Measurements from ENCODE around the gene SLC35B1.

Gene SLC35B1

DNA sequence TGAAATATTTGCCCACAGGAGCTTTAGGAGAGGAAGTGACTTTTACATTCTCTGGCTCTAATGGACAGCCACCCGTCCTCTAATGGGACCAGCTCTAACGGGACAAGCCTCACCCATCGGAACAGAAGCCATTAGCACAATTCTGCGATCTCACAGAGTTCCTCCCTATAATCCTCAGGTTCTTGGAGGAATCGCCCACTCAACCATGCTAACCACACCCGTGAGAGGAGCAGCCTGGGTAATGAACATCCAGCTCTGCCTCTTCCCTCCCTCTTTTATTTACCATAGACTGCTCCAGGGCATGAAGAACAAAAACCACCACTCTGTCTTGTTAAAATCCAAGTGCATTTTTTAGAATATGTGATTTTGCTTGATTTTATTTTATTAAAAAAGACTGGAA lies 6.8 kb downstream of the SLC35B1 start:
- in situ Hi-C loops (cut with HindIII; ENCODE audit: low sequenced_read_pairs) = no loop called here

DNA sequence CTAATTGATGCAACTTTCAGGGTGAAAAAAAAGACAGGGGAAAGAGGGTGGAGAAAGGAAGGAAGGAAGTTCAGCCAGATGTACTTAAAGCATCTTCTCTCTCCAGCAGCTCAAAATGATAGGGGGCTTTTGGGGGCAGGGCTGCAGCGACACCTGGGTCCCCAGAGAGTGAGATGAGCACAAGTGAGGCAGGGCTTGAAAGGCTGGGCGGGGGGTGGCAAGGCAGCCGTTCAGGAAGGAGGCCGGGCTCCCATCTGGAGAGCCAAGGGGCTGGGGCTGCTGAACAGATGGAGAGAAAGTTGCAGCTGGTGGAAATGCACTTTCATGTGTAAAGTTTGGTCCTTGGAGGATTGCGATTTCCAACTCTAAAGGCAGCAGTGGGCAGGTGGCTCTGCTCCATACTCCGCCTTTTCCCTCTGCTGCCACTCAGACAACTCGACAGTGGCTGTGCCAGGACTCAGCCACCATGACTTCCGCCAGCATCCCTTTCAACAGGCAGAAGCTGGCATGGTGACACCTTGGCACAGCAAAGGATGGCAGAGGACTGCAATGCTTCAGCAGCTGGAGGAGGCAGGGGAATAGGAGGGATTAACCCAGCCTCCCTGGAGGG lies 7.7 kb downstream of the SLC35B1 start:
- in situ Hi-C loops (cut with HindIII; ENCODE audit: low sequenced_read_pairs) = no loop called here

DNA sequence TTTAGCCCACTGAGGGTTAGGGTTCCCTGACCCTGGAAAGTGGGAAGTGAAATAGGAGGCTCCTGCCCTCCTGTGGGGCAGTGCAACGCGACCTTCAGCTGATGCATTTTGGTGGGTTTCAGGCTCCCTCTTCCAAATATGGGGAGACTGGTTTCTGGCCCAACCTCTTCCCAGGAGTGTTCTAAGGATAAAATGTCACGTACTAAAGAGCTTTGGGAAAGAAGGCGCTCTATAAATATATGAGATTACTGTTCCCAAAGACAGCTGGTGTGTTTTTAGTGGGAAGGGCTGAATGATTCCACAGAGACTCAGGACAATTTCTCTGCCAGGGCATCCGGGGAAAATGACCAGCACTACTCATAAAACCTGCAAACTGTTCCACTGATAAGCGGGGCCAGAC lies 9.8 kb downstream of the SLC35B1 start:
- in situ Hi-C loops (cut with HindIII; ENCODE audit: low sequenced_read_pairs) = no loop called here

DNA sequence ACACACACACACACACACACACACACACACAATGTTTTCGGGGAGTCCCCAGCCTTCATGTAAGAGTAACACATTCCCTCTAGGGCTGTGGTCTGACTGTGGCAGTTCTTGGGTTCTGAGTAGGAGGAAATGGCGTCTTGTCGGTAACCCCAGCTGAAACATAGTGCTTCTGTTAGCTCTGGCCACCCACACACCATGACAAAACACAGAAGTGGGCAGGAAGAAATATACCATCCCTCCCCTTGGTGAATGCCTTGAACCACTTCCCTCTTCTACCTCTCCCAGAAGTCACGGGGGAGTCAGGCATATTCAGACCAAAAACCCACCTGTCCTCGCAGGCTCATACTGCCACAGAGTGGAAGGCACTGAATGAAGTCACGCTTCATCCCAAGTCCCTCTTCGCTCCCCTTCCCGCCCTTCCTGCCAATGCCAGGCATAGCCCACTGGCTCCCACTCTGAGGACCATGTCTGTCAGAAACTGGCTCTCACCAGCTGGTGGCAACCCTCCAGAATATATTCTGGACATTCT lies 11.5 kb downstream of the SLC35B1 start:
- in situ Hi-C loops (cut with HindIII; ENCODE audit: low sequenced_read_pairs) = no loop called here

DNA sequence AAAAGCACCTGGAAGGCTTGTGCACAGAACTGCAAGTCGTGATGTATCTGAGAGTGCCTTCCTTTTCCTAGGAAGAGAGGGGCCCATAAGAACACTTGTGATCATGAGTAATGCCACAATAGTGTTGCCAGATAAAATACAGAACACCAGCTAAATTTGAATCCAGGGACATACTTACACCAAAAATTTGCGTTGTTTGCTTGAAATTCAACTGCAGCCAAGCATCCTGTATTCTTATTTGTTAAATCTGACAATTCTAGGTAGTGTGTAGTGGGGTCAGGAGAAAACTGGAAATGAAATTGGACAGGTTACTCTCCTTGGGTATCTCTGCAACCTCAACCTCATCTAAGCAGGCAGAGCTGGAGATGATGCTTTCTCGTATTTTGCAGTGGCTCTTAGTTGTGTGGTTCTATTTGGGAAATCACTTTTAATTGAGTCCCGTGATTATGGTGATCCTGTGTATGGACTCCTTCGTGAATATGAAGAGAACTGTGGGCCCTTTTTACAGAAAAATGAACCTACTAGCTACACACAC lies 12.0 kb downstream of the SLC35B1 start:
- in situ Hi-C loops (cut with HindIII; ENCODE audit: low sequenced_read_pairs) = no loop called here

DNA sequence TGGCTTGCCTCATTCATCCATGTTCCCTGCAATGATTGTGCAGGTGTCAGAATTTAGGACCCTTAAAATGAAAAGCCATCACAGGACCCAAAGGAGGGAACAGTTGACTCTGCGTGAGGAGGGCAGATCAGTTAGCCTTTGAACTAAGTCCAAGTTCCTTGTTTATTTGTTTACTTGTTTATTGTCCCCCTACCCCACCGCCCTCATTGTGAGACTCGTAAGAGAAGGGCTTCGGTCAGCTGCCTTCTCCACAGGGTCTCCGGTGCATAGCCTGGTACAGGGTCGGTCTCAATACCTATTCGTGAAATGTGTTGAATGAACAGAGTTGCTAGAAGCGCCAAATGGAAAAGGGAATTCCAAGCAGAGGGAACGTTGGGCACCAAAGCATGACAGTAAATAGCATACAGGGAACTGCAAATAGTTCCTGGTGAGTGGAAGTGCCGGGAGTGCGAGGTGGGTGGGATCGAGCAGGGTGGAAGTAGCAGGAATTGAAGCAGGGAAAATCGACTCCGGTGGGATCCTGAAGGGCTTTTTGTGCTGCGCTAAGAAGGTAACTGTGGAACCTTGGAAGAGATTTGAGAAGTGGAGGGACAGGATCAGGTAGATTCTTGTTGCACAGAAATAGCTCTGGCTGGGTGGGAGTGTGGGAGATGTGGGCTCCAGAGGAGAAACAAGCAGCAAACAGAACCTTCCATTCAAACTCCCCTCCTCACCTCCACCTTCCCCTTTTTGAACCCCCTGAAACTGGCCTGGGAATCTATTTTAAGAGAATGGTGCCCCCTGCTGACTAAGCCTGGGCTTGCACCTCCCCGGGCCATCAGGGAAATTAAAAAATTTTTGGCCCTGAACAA lies 12.7 kb downstream of the SLC35B1 start:
- in situ Hi-C loops (cut with HindIII; ENCODE audit: low sequenced_read_pairs) = no loop called here

DNA sequence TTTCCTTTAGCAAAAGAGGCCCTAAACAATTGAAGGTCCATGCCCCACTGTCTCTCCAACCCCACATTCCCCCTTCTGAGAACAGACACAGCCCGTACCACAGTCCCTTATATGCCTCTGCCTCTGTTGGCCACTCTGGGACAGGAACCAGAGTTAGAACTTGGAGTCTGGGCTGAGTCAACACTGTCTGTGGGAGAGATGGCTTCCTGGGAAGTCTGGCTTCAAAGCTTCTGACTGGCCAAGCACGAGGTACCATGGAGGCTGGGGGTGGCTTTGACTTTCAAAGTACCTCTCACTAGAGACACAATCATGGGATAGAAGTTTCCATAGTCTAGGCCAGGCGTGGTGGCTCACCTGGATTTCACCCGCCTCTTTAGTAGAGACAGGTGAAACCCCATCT lies 15.0 kb downstream of the SLC35B1 start:
- in situ Hi-C loops (cut with HindIII; ENCODE audit: low sequenced_read_pairs) = no loop called here

DNA sequence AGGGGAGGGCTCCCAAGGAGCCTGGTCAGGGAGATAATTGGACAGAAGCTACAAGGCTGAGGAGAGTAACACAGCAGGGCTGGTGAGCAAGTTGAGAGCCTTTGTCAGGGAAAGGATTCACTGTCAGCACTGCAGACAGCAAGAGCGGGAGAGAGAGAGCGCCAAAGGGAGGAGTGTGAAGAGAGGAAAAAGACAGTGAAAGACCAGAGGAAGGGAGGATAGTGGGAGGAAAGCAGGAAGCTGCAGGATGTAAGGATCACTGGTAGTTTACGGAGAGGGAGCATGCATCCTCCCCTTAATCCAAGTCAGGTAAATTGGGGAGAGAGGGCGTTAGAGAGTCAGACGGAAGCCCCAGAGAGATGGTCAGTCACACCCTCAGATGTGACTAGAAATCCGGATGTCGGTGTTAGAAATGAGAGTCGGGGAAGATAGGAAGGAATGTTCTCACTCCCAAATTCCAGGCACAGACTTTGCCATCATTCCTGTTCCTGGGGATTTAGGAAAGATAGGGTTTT lies 16.0 kb downstream of the SLC35B1 start:
- in situ Hi-C loops (cut with HindIII; ENCODE audit: low sequenced_read_pairs) = no loop called here

DNA sequence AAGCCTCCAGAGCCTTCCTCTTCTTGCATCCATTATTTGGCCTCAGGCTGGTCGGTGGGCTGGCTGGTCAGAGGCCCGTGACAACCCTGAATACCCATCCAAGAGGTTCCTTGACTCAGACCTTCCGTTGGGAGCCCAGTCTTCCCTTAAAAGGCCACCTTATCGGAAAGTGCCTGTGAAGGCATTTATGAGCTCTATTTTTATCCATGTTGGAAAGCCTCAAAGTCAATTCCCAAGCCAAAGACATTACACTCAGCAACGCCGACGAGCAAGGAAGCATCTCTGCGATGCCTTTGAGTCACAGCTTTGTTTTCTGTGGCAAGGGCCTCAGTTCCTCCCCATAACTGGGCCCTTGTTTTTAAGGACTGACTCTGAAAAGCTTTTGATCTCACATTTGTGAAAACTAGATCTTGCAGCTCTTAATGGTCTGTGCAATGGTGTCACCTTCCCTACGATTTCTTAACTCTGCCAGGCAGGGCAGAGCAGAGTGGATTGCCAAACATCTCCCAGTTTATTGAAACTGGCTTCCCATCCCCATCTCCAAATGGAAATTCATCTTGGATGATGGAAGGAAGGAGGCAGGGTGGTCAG lies 16.6 kb downstream of the SLC35B1 start:
- in situ Hi-C loops (cut with HindIII; ENCODE audit: low sequenced_read_pairs) = no loop called here

DNA sequence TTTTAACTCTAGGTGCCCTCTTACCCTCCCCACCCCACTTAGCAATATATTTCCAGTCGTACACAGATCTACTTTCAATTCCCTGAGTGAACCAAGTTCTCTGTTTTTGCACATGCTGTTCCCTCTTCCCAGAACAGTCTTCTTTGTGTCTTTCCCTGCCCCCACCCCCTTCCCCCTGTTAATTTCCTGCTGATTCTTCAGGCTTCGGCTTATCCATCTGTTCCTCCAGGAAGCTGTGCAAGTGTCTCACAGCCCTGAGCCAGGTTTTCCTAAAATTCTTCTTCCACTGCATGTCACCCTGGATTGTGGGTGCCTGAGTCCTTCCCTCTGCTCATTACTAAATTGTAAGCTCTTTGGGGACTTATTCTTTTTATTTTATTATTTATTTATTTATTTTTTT lies 17.5 kb downstream of the SLC35B1 start:
- in situ Hi-C loops (cut with HindIII; ENCODE audit: low sequenced_read_pairs) = no loop called here

DNA sequence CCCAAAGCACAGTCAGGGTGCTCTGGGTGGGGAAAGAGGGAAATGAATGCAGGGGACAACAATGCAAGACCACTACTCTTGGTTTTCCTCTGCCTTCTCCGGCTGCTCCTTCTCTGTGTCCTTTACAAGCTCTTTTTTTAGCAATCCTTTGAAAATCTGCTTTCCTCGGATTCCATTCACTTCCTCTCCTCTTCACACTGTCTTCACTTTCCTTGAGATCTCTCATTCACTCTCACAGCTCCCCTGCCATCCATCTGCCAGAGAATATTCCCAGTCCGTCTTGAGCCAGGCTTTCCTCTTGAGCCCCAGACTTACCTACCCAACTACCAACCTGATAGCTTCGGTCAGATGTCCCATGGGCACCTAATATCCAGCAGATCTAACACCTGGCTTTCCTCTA lies 18.9 kb downstream of the SLC35B1 start:
- in situ Hi-C loops (cut with HindIII; ENCODE audit: low sequenced_read_pairs) = no loop called here

DNA sequence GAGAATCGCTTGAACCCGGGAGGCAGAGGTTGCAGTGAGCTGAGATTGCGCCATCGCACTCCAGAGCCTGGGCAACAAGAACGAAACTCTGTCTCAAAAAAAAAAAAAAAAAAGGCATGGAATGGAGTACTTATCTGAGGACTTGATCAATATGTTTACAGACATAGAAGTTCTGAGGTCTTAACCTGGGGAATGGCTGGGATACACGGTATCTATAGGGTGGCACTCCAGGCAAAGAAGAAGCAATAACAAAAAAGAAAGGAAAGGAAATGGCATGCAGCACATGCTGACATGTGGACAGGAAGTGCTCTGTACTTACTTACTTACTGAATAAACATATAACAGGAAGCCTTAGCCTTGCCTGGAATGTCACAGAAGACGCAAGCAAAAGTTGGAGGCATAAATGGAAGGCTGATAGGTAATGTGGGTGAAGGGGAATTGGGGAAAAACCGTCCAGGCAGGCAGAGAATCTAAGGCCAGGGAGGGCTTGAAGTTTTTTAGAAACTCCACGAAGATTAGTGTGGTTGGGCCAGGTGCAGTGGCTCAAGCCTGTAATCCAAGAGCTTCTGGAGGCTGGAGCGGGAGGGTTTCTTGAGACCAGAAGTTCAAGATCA lies 19.8 kb downstream of the SLC35B1 start:
- in situ Hi-C loops (cut with HindIII; ENCODE audit: low sequenced_read_pairs) = no loop called here

DNA sequence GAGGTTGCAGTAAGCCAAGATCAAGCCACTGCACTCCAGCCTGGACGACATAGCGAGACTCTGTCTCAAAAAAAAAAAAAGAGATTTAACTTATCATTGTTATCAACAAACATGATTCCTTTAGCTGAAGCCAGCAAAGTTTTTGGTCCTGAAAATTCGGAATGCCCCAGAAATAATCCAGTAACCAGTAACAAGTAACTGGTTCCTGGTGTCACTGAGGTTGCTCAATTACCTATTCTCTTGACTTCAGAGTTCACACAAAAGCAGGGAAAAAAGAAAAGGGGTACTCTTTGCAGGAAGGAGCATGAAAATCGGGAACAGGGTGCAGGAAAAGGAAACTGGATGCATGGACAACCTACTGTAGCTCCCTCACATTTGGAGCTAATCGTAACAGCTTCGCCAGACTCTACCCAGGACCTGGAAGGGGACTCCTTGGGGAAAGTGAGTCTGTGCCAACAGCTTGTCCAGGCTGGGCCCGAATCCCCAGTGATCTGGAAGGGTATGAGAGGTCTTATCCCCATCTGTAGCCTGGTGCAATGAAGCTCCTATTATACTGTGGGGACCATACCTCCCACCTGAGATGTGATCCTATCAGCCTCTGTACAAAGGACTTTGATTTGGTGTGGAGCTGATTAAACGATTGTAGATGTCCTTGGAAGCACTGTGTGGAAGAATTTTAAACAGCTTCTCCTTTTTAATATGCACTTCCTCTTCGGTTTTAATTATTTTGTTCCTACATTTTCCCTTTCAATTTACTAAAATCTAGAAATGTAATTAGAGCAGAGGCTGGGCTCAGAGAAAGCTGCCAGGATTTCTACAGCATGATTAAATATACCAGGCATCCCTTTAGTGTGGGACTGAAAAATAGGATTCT lies 26.4 kb downstream of the SLC35B1 start:
- in situ Hi-C loops (cut with HindIII; ENCODE audit: low sequenced_read_pairs) = no loop called here

DNA sequence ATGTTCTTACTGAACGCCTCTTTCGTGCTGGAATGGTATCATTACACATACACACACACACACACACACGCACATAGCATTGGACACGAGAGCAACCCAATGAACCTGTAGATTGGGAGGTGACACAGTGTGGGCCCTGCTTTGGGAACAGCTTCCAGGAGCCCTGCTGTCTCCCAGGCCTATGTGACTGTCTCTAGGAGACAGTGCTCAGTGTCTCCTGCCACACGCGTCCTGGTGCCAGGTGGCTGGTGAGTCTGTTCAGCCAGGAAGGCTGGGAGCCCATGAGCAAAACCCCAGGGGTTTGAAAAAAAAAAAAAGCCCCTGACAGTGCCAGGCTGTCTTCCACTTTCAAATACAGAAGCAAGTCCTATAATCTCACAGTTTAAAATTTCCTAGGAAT lies 27.4 kb downstream of the SLC35B1 start:
- in situ Hi-C loops (cut with HindIII; ENCODE audit: low sequenced_read_pairs) = no loop called here

DNA sequence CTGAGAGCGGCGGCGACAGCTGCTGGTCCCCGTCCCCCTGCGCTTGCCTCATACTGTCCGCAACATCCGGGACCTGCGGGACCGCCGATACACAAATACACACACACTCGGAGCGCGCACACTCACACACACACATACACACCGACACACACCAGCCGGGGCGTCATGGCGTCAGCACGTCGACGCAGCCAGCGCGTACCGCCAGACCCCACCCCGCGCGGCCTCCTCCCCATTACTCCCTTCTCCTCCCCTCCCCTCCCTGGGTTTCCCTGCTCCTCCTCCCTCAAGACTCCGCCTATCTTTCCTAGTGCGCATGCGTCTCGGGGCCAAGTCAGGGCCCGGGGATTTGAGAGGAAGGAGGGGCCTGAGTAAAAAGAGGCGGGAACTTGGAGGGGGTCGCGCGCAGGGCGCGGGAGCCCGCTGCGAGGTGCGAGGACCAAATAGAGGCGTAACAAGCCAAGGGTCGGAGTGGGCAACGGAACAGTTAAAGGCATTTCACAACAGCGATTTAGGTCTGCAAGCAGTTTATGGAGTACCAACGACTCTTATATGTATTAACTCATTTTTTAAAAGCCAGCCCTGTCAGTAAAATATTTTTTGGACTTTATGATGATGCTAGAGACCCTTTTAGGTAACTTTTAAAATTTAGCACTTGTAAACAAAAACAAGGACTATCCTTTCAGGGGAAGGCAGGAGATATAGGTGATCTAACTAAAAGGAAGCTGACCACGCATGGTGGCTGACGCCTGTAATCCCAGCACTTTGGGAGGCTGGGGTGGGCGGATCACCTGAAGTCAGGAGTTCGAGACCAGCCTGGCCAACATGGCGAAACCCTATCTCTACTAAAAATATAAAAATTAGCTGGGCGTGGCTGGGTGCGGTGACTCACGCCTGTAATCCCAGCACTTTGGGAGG lies 29.6 kb downstream of the SLC35B1 start, which contains the start of gene SPOP:
TSS of gene SPOP (minus strand) at position 165 of the 915 bp plus-strand sequence. CDS start 55,287 bp downstream, outside the sequence.
- in situ Hi-C loops (cut with HindIII; ENCODE audit: low sequenced_read_pairs) = no loop called here

DNA sequence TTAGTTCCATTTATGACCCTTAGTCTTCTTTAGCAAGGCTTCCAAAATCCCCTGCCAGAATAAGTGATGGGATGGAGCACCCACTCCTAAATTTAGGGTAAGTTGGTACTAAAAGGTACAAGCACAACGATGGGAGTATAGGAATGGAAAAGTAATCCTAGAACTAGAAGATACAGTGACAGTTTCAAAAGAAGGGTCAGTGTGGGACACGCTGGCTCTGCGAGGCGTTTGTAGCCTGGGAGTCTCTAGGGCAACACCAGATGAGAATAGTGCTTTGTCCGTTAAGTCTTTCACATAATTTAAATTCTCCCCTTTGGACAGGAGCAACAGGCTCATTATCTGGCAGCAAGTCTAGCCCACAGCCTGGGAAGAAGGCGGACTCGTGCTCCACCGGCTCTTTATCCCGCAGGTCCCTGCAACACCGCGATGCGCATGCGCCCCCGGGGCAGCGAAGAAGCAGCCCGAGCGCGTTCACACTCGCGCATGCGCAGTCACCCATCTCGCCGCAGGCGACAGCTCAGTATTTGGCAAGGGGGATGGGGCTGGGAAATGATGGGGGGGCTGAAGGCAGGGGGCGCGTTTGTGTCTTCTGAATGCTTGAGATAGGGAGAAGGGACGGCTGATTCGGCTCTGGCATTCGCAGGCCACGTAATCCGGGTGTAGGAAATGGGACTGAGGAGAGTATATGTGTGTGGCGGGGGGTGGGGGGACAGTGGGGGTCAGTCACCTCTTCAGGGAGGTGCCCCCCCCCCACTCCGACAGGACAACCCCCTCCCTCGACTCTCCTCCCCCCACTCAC lies 30.4 kb downstream of the SLC35B1 start:
- in situ Hi-C loops (cut with HindIII; ENCODE audit: low sequenced_read_pairs) = no loop called here

DNA sequence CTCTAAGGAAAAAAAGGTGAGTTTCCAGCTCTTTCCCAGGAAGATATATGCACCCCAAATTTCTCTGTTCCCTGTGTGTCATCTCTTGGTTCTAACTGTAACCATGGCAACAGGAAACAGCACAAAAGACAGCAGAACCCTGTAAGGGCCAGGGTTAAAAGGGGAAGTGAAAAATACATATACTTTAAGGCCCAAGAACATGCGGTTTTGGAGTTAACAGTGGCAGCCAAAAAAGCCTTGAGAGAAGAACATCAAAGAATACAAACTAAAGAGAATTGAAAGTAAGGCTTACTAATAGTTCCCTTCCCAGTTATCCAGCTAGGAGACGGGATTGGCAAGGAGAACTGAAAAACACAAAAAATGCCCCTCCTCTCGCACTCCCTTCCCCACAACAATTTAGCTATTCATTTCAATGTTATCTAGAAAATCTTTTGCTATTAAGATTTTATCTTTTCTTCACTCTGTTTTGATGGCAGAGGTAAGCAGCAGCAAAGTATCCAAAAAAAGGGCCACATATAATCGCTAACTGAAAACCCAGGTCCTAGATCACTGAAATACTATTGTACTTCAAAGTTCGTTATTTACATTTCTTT lies 31.4 kb downstream of the SLC35B1 start:
- in situ Hi-C loops (cut with HindIII; ENCODE audit: low sequenced_read_pairs) = no loop called here

DNA sequence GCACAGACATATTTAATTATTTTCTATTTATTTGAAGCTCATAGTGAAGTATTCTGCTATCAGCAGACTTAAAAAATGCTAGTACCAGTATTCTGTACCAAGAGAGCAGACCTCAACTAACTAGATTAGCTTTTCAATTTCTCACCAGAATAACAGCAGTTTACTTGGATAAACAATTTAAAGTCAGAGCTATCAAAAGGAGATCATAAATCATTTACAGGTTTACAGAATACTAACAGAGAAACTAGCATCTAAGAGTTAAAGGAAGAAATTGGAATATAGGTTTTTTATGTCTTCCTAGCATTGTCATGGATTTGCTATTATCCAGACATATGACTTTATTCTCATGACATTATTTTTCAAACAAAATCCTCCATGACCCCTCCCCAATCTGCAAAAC lies 33.3 kb downstream of the SLC35B1 start:
- in situ Hi-C loops (cut with HindIII; ENCODE audit: low sequenced_read_pairs) = no loop called here
